NOMO-1 treated with dmso at 0.1 percent for 144 hours (cell line): ENCODE results near the gene COPRS.

Source experiments
- DNase-seq: peaks from one replicate; lab custom pipeline; 2025; ENCODE audit not compliant: unreplicated experiment; lab: John Stamatoyannopoulos, UW

COPRS gene

GRCh38 chr17:31858642-31859486, at the start of gene COPRS:
Gene COPRS, minus strand, starts transcription at chr17:31859244. Its CDS starts 45 bp downstream, at chr17:31859199.
- DNase-seq, result peak; percentile 57

- no peak for DNase-seq
Observed at GRCh38 chr17:31908386-31908785, 49.3 kb upstream of the COPRS start.

GRCh38 chr17:31907342-31907962, 48.4 kb upstream of the COPRS start:
- no peak for DNase-seq

- DNase-seq, result no peak
Observed at GRCh38 chr17:31903401-31903800, 44.4 kb upstream of the COPRS start.

GRCh38 chr17:31902693-31903092, 43.6 kb upstream of the COPRS start:
- DNase-seq, result no peak

GRCh38 chr17:31900877-31901276, 41.8 kb upstream of the COPRS start:
- DNase-seq, result no peak

GRCh38 chr17:31888124-31888523, 29.1 kb upstream of the COPRS start:
- peak; percentile 79 for DNase-seq

GRCh38 chr17:31882571-31882970, 23.5 kb upstream of the COPRS start:
- DNase-seq, result peak; percentile 10

GRCh38 chr17:31880311-31880710, 21.3 kb upstream of the COPRS start:
- no peak for DNase-seq

GRCh38 chr17:31878703-31879073, 19.6 kb upstream of the COPRS start:
- no peak for DNase-seq

- DNase-seq, result no peak
Observed at GRCh38 chr17:31877911-31878702, 19.1 kb upstream of the COPRS start.

GRCh38 chr17:31877341-31877740, 18.3 kb upstream of the COPRS start:
- no peak for DNase-seq

GRCh38 chr17:31875081-31875480, 16.0 kb upstream of the COPRS start:
- DNase-seq, result no peak

GRCh38 chr17:31869797-31870568, 10.9 kb upstream of the COPRS start:
- no peak for DNase-seq

- no peak for DNase-seq
Observed at GRCh38 chr17:31869031-31869430, 10.0 kb upstream of the COPRS start.

GRCh38 chr17:31859487-31860008, 504 bp upstream of the COPRS start:
- DNase-seq, result no peak

GRCh38 chr17:31857920-31858641, 963 bp downstream of the COPRS start:
- DNase-seq, result no peak

- no peak for DNase-seq
Observed at GRCh38 chr17:31856750-31857149, 2.3 kb downstream of the COPRS start.

- DNase-seq, result no peak
Observed at GRCh38 chr17:31854672-31855071, 4.4 kb downstream of the COPRS start.

- no peak for DNase-seq
Observed at GRCh38 chr17:31853911-31854470, 5.1 kb downstream of the COPRS start.
